Mucosa of stomach (tissue), 1 donor: ENCODE data around the gene EPHB3.

Experiments used
- H3K27me3 ChIP-seq: one replicate; pipeline ENCODE4 v1.7.0; 2013; ENCODE audit warnings: mild to moderate bottlenecking, low read length; ENCODE audit not compliant: control insufficient read depth, insufficient read depth
- H3K36me3 ChIP-seq: one replicate; pipeline ENCODE4 v1.7.0; 2013; ENCODE audit warnings: low read length; ENCODE audit not compliant: control insufficient read depth, insufficient read depth
- H3K4me1 ChIP-seq: one replicate; pipeline ENCODE4 v1.7.0; 2013; ENCODE audit warnings: mild to moderate bottlenecking, low read length; ENCODE audit not compliant: control insufficient read depth, insufficient read depth
- H3K4me3 ChIP-seq: one replicate; pipeline ENCODE4 v1.7.0; 2013; ENCODE audit warnings: low read length
- H3K9ac ChIP-seq: one replicate; pipeline ENCODE4 v1.7.0; 2013; ENCODE audit warnings: mild to moderate bottlenecking, low read length, moderate library complexity
- H3K9me3 ChIP-seq: one replicate; pipeline ENCODE4 v1.7.0; 2013; ENCODE audit warnings: mild to moderate bottlenecking, low read length, moderate library complexity; ENCODE audit not compliant: control insufficient read depth
- donor health status: Pancreatic carcinoma.

Gene EPHB3

DNA sequence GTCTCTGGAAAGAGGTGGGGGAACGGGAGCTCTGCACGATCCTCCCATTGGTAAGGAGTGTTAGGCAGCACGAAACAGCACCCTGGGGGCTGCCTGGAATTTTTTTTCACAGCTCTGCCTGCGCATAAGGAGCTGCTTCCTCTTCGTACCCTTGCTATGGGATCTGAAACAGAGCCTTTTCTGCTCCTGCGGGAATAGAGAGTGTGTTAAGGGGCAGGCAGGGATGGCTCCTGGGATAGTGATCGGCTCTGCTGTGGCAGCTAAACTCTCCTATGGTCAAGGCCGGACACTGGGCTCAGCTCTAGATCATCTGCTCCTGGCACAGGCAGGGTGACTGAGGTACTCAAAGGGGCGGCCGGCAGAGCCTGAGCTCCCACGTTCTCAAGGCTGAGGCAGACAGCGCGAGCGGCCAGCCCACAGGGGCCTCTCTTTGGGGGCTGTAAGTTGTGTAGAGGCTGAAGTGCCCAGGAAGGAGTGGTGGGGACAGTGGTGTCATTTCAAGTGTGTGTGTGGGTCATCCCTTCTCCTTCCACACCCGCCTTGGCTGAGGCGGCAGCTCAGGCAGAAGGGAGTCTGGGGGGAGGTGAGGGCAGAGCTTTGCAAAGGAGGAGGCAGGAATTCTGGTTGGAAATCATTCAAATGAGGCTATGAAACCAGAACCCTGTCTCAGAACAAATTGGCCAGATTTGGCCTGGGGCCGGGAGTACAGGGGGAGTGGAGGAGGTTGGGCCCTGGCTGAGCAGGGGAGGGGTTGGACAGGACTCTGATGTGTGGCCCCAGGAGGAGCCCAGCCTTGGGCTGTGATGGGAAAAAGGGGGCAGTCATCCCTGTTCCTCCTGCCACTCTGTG lies 31.0 kb downstream of the EPHB3 start:
- H3K9ac ChIP-seq, result no peak overlapping the region
- H3K27me3 ChIP-seq, result peaks cover 4% of the 10 kb centered on the region
- no peaks in the 10 kb centered on the region for H3K9me3 ChIP-seq
- no peaks in the 10 kb centered on the region for H3K36me3 ChIP-seq
- no peak overlapping the region for H3K4me3 ChIP-seq
- no peaks in the 10 kb centered on the region for H3K4me1 ChIP-seq

DNA sequence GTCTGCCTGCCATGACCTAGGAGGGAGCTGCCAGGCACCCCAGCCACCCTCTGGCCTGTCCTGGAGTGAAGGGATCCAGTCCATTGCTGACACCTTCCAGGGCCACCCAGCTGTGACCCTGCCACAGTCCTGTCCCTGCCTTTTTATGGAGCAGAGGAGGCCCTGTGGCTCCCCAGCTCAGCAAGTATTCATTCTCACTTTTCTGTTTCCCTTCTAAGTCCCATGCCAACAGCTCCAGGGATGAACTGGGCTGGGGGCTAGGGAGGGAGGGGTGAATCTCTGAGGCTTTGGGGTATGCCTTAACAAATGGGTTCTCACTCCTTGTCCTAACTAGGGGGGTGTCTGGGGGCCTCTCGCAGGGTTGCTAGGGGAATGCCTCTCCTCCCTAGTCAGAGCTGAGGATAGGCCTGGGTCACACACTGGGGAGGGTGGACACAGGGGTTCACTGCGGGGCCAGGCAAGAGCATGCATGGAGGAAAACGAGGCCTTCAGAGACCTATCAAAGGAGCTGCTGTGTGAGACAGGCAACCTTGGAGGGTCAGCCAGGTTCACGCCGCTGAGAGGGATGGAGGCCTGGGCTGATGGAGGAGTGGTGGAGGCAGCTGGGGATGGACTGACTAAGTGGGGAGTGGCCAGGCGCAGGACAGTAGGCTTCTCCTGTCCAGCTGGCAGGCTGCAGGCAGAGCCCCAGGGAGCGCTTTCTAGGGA lies 31.8 kb downstream of the EPHB3 start:
- Histone ChIP-seq H3K9me3 (no peaks in the 10 kb centered on the region), H3K9ac (no peak overlapping the region), H3K27me3 (peaks cover 4% of the 10 kb centered on the region), H3K4me3 (no peak overlapping the region), H3K36me3 (no peaks in the 10 kb centered on the region), H3K4me1 (peaks cover 3% of the 10 kb centered on the region)

DNA sequence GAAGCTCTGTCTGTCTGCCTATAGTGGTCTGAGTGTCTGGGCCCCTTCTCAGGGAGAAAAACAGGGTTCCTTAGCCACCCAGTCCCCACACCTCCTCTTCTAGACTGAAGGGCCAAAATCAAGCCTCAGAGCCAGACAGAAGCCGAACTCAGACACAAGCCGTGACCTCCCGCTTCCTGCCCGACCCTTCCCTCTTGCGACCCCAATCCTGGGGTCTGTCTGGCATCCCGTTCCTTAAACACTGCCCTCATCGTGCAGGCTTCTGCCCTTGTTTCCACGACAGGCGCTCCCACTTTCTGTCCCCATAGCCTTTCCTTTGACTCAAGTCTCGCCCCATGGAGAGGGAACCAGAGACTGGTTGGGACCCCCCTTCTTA lies 32.3 kb downstream of the EPHB3 start:
- H3K36me3 ChIP-seq, result no peaks in the 10 kb centered on the region
- no peak overlapping the region for H3K9ac ChIP-seq
- H3K27me3 ChIP-seq, result peaks cover 4% of the 10 kb centered on the region
- H3K4me1 ChIP-seq, result peaks cover 3% of the 10 kb centered on the region
- H3K4me3 ChIP-seq, result no peak overlapping the region
- H3K9me3 ChIP-seq, result no peaks in the 10 kb centered on the region

DNA sequence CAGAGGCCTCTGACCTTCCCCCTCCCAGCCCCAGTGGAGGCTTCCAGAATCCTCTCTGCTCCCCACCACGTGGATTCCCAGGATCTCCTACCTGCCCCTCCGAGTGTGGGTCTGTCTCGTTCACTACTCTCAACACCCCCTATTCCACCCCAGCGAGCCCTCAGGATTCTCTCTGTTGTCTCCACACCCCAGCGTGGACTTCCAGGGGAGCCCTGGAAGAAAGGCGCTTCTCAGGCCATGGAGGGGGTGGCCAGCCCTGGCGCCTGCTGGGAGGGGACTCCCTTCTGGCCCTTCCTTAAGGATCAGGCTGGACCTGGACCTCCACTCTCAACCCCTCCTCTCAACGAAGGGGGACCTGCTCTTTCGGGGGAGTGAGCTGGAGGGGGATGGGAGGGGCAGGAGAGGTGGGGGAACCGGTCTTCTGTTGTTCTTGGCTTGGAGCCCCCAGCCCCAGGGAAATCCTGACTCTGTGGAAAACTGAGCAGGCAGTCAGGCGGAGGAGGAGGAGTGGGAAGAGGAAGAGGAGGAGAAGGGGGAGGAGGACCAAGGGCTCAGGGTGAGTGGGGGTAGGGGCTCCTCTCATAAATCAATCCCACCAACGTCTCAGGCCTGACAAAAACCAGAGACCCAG lies 32.9 kb downstream of the EPHB3 start:
- no peak overlapping the region for H3K4me3 ChIP-seq
- H3K9ac ChIP-seq, result no peak overlapping the region
- H3K4me1 ChIP-seq, result peaks cover 3% of the 10 kb centered on the region
- H3K9me3 ChIP-seq, result no peaks in the 10 kb centered on the region
- H3K27me3 ChIP-seq, result peaks cover 4% of the 10 kb centered on the region
- no peaks in the 10 kb centered on the region for H3K36me3 ChIP-seq

DNA sequence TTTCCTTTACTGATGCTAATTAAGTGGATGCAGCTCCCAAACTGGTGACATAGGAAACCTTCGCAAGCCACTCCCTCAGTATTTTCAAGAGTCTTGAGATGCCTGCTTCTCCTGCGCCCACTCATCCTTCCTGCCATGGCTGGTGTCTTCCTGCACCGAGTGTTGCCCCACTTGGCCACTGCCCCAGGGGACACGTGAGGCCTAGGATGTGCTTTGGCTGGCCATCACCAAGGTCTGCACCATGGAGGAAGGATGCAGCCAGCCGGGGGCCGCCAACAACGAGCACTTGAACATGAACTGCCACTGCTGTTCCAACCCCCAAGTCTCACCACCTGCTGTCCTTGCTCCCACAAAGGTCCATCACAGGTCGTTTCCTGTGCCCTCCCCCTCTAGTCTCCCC lies 34.1 kb downstream of the EPHB3 start:
- no peaks in the 10 kb centered on the region for H3K36me3 ChIP-seq
- no peaks in the 10 kb centered on the region for H3K9me3 ChIP-seq
- no peak overlapping the region for H3K4me3 ChIP-seq
- peaks cover 5% of the 10 kb centered on the region for H3K27me3 ChIP-seq
- H3K4me1 ChIP-seq, result peaks cover 3% of the 10 kb centered on the region
- H3K9ac ChIP-seq, result no peak overlapping the region

DNA sequence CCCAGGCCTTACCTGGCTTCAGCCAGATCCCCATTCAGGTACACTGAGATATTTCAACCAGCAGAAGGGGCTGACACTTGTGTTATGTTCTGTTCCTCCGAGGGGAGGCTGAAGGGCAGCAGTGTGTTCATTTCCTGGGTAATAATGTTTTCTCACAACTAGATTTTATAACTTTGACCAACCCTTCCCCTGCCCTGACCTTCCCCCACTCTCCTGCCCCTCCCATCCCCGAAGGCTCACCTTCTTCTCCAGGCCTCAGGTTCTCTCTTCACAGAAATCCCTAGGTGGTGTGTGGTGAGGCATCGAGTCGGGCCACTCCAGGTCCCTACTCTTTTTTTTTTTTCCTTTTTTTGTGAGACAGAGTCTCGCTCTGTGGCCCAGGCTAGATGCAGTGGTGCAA lies 34.6 kb downstream of the EPHB3 start:
- Histone ChIP-seq H3K27me3 (peaks cover 10% of the 10 kb centered on the region), H3K4me3 (no peak overlapping the region), H3K9me3 (no peaks in the 10 kb centered on the region), H3K36me3 (no peaks in the 10 kb centered on the region), H3K4me1 (peaks cover 3% of the 10 kb centered on the region), H3K9ac (no peak overlapping the region)

DNA sequence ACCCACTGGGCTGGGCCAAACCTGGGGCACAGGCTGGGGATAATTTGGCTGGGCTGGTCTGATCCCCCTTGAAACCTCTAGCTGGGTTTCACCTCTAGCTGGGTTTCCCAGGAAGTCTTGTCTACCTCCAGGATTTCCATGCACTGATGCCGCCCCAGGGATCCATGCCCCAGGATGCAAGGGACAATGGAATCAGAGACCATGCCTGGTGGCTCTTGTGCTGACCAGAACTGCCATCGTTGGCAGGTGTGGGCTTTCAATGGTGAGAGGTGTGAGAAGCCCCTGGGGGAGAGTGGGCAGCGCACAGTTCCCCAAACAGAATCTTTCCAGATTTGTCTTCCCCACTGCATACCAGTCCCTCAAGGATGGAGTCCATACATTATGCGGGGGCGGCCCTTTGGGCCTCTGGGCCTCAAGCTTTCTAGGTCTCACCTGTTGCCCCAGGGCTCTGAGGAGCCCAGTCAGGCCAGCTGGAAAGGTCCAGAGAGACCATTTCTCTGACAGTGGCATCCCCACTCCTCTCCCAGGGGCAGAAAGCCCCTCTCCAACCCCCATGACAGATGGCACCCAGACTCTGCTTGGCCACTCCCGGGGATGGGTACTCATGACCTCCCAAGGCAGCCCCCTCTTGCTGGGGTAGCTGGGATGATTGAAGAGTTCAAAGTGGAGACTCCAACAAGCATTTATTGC lies 35.4 kb downstream of the EPHB3 start:
- Histone ChIP-seq H3K9me3 (no peaks in the 10 kb centered on the region), H3K36me3 (no peaks in the 10 kb centered on the region)

DNA sequence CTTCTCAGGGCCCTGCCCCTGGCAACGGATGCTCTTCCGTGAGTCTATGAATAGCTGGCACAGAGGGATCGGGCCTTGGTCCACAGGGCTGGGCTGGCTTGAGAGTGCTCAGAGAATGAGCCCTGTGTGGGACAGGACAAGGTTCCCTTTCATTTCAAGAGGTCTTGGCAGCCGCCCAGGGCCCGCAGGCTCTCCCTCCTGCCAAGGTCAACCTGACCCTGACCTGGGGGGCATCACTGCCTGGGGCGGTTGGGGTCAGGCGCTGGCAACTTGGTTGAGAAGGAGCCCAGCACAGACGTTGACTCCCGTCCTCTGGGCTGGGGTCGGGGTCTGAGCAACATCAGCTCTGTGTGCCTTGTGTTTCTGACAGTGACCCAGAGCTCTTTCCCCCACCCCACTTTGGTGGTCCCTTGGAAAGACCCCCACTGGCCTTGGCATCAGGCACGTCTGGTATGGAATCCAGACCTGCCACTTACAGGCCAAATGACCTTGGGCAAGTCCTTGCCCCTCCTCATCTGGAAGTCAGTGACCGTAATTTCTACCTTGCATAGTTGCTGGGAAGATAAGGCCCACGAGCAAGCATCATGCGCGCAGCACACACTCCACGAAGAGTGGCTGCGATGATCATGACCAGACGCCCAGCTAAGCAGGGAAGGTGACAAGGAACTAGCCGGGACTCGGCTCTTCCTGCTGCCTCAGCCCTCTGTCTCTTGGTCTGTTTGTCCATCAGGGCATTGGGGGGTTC lies 36.4 kb downstream of the EPHB3 start:
- Histone ChIP-seq H3K4me3 (no peak overlapping the region), H3K9ac (no peak overlapping the region), H3K9me3 (no peaks in the 10 kb centered on the region), H3K4me1 (peaks cover 3% of the 10 kb centered on the region), H3K36me3 (no peaks in the 10 kb centered on the region), H3K27me3 (peaks cover 24% of the 10 kb centered on the region)

More for the DNA sequence above, 35.4 kb downstream of the EPHB3 start:
- Histone ChIP-seq H3K27me3 (peaks cover 14% of the 10 kb centered on the region), H3K4me3 (no peak overlapping the region), H3K9ac (no peak overlapping the region), H3K4me1 (peaks cover 3% of the 10 kb centered on the region)

DNA sequence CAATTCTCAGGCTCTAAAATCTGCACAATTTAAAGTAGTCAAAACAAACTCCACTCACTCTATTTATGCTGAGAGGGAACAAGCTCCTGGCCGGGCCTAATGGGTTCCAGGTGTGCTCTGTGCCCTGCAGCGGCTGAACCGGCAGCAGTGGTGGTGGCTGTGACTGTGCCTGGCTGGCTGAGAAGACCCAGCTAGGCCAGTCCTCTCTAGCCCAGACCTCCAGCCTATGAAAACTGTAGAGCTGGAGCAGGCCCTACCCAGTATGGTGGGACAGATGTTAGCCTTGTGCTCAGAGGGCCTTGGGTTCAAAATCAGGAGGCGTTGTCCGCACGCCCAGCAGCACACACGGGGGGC lies 37.0 kb downstream of the EPHB3 start:
- H3K9me3 ChIP-seq, result no peaks in the 10 kb centered on the region
- peaks cover 6% of the 10 kb centered on the region for H3K4me1 ChIP-seq
- no peaks in the 10 kb centered on the region for H3K36me3 ChIP-seq
- no peak overlapping the region for H3K4me3 ChIP-seq
- H3K9ac ChIP-seq, result no peak overlapping the region
- H3K27me3 ChIP-seq, result peaks cover 29% of the 10 kb centered on the region

DNA sequence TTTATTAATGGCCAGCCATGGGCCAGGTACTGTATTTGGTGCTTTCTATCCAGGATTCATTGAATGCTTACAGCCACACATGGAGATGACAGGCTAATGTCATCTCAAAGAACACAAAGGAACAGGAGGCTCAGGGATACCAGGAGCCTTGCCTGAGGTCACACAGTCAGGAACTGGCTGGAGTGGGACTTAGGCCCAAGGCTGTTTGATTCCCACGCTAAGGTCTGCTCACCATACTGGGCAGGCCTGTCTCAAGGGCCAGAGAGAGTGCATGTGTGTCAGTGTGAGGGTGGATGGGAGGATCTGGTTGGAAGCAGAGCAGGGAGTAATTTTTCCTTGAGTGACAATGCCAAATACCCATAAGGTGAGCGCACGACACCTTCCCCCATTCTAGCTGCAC lies 37.6 kb downstream of the EPHB3 start:
- no peak overlapping the region for H3K4me3 ChIP-seq
- H3K27me3 ChIP-seq, result peaks cover 35% of the 10 kb centered on the region
- H3K36me3 ChIP-seq, result no peaks in the 10 kb centered on the region
- peaks cover 11% of the 10 kb centered on the region for H3K4me1 ChIP-seq
- H3K9me3 ChIP-seq, result no peaks in the 10 kb centered on the region
- H3K9ac ChIP-seq, result no peak overlapping the region

DNA sequence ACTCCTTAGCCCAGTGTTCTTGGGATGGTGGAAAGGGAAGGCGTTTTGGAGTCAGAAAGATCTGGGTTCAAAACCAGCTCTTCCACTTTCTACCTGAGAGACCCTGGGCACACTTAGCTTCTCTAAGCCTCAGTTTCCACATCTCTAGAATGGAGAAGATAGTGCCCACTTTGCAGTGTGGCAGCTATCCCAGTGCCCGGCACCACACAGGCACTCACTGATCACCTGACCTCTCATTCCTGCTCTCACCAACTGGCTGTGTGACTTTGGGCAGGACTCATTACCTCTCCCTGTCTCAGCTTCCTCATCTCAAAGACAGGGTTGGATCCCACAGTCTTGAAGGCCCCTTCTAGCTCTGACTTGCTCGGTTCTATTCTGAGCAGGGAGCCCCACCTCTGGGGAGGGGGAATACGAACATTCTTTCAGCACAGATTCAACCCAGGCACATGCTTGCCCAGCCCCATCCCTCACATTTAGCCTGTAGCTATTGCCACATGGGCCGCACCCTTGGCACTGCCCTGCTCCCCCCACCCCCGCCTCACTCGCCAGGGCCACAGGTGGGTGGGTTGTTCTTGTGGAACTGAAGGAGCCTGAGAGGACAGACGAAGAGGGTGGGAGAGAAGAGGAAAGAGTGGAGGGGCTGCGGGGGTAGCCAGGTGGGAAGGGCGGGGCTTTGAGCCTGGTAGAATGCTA lies 39.2 kb downstream of the EPHB3 start:
- Histone ChIP-seq H3K4me1 (peaks cover 16% of the 10 kb centered on the region), H3K9ac (no peak overlapping the region), H3K27me3 (peaks cover 42% of the 10 kb centered on the region)

More for the DNA sequence above, 39.2 kb downstream of the EPHB3 start:
- no peaks in the 10 kb centered on the region for H3K36me3 ChIP-seq
- H3K4me3 ChIP-seq, result no peak overlapping the region
- no peaks in the 10 kb centered on the region for H3K9me3 ChIP-seq
